Mucosa of descending colon (tissue), 3 donors: Measurements from ENCODE around the gene TMEM145. TPM values are rescaled to one million over a fixed set of nuclear protein-coding genes. Genes with fewer than 3 reads are reported as not detected.

Source experiments
- ATAC-seq: fragments of 200-7000 bp; cut with Tn5 transposase; one replicate; pipeline ENCODE4 v1.9.1; 2020; ENCODE audit warnings: mild to moderate bottlenecking, moderate library complexity
- DNase-seq, 3 donors: peaks; one replicate each; pipeline ENCODE4 v3.0.0-alpha.2; 2020
- H3K36me3 ChIP-seq: fragments of 200-600 bp; one replicate; pipeline ENCODE4 v1.8.0; 2021; ENCODE audit warnings: low read depth, mild to moderate bottlenecking
- H3K4me1 ChIP-seq: fragments of 200-600 bp; one replicate; pipeline ENCODE4 v1.8.0; 2021; ENCODE audit warnings: low read depth, mild to moderate bottlenecking
- H3K4me3 ChIP-seq: fragments of 200-600 bp; one replicate; pipeline ENCODE4 v1.8.0; 2021; ENCODE audit warnings: mild to moderate bottlenecking
- H3K9me3 ChIP-seq: fragments of 200-600 bp; one replicate; pipeline ENCODE4 v1.8.0; 2021; ENCODE audit warnings: mild to moderate bottlenecking
- intact Hi-C, 2 donors: fragments of 100-400 bp; cut with DNase I in 1 of 2; cut with micrococcal nuclease in 1 of 2; formaldehyde crosslinking; loops; one replicate each; pipeline versions ENCODE4 v1.11.0 to v1.11.1; 2022; cut with DNase I, micrococcal nuclease
- total RNA-seq, 3 donors: library from RNA; stranded (reverse); fragmentation: NEBNext Ultra II Directional in 2 of 3; extraction: Animal tissue kit (Norgen Biotek cat#: 25700) in 2 of 3; gene quantifications; one replicate each; pipeline versions ENCODE4 v1.2.1 to v1.2.4, GENCODE V29; 2021 to 2023
- TF ChIP-seq, protein P1 (sequence below): fragments of 200-600 bp; IDR thresholded peaks from one replicate; pipeline ENCODE4 v1.8.0; 2022; ENCODE audit warnings: antibody characterized with exemption, mild to moderate bottlenecking
- donor health status: DM: no; HTN: no; CAD: no; lungs with moderate emphysema.
- donor health status: DM: no; HTN: no; CAD: no.
- donor health status: DM: no; HTN: yes; CAD: no.

TMEM145 gene
- total RNA-seq, 3 donors from 2014 or later = 0.17 to 0.63 TPM; not detected in 1

DNA sequence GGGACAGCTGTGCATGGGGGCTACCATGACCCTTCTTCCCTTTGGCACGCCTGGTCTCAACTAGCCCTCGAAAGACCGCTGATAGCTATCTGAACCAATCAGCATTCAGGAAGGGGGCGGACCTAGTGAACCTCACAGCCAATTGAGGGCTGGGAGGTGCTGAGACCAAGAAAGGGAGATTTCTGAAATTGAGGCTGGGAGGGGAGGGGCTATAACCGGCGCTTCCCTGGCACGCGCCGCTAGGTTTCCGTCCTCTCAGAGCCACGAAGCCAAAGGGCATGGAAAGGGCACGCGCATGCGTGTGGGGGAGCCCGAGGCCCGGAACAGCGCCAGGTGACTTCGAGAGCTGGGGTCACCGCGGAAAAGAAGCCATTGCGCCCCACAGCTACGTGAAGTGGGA, 6.5 kb upstream of the TMEM145 start:
- no peaks in the 10 kb centered on the region for H3K36me3 ChIP-seq
- H3K9me3 ChIP-seq = no peaks in the 10 kb centered on the region
- peaks cover 4% of the 10 kb centered on the region for H3K4me1 ChIP-seq
- TF ChIP-seq, protein P1, sequence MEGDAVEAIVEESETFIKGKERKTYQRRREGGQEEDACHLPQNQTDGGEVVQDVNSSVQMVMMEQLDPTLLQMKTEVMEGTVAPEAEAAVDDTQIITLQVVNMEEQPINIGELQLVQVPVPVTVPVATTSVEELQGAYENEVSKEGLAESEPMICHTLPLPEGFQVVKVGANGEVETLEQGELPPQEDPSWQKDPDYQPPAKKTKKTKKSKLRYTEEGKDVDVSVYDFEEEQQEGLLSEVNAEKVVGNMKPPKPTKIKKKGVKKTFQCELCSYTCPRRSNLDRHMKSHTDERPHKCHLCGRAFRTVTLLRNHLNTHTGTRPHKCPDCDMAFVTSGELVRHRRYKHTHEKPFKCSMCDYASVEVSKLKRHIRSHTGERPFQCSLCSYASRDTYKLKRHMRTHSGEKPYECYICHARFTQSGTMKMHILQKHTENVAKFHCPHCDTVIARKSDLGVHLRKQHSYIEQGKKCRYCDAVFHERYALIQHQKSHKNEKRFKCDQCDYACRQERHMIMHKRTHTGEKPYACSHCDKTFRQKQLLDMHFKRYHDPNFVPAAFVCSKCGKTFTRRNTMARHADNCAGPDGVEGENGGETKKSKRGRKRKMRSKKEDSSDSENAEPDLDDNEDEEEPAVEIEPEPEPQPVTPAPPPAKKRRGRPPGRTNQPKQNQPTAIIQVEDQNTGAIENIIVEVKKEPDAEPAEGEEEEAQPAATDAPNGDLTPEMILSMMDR = no peak
- no peak overlapping the region for H3K4me3 ChIP-seq
- no peak for DNase-seq
- intact Hi-C loops = no loop called here
- ATAC-seq = no peak

DNA sequence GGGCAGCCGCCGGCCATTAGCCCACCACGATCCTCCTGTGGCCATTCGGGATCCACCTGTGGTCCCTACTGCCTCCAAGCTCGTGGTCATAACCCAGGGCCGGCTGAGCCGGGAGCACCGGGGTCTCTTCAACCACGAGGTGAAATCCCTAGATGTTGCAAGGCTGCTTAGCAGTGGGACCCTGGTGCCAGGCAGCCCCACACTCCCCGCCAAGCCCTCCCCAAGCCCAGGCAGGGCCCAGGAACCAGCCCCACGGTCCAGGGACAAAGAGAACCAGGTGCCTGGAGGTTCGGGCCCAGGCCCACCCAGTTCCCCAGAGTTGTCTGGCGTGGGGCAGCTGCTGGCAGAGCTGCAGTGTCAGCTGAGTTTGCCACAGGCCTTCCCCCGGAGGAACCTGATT, 3.4 kb upstream of the TMEM145 start:
- Histone ChIP-seq H3K4me1 (peaks cover 10% of the 10 kb centered on the region), H3K9me3 (no peaks in the 10 kb centered on the region), H3K4me3 (no peak overlapping the region), H3K36me3 (no peaks in the 10 kb centered on the region)
- TF ChIP-seq, protein P1 = no peak
- no peak for DNase-seq
- intact Hi-C loops = no loop called here
- ATAC-seq = no peak

DNA sequence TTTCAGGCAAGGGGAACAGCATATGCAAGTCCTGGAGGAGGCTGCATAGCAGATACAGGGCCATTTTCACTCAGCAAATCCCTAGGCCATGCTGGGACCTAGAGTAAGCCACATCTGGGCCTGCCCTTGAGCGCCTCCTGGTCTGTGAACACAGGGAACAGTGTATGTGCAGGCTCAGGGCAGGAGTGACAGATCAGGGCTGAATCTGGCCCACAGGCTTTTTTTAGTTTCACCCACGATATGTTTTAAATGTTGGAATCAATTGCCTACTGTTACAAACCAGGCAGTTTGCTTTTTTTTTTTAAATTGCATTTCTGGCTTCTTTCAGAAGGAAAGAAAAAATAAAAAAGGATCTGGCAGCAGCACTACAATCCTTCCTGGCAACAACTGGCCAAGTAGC, 1.5 kb upstream of the TMEM145 start:
- H3K4me3 ChIP-seq = no peak overlapping the region
- no peaks in the 10 kb centered on the region for H3K9me3 ChIP-seq
- DNase-seq = no peak
- intact Hi-C loops = no loop called here
- no peak for ATAC-seq
- H3K4me1 ChIP-seq = peaks cover 10% of the 10 kb centered on the region
- H3K36me3 ChIP-seq = no peaks in the 10 kb centered on the region
- TF ChIP-seq, protein P1 = no peak

DNA sequence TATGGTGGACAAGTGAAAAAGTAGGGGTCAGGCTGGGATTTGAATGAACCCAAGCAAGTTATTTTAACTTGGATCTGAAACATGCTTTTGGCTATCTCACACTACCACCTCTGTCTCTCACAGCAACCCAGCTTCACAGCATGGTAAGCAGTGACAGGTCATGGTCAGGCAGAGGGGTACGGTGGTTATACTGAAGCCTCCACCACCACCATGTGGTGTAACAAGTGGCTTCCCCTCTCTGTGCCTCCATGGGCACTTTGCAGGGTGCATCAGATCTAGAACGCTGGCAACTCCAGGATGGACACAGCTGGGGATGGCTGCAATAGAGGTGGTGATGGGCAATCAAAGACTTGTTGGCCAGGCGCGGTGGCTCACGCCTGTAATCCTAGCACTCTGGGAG, 739 bp upstream of the TMEM145 start:
- TF ChIP-seq, protein P1 = no peak
- Histone ChIP-seq H3K9me3 (no peaks in the 10 kb centered on the region), H3K36me3 (no peaks in the 10 kb centered on the region), H3K4me3 (no peak overlapping the region), H3K4me1 (peaks cover 10% of the 10 kb centered on the region)
- ATAC-seq = no peak
- intact Hi-C loops = no loop called here
- DNase-seq = no peak

DNA sequence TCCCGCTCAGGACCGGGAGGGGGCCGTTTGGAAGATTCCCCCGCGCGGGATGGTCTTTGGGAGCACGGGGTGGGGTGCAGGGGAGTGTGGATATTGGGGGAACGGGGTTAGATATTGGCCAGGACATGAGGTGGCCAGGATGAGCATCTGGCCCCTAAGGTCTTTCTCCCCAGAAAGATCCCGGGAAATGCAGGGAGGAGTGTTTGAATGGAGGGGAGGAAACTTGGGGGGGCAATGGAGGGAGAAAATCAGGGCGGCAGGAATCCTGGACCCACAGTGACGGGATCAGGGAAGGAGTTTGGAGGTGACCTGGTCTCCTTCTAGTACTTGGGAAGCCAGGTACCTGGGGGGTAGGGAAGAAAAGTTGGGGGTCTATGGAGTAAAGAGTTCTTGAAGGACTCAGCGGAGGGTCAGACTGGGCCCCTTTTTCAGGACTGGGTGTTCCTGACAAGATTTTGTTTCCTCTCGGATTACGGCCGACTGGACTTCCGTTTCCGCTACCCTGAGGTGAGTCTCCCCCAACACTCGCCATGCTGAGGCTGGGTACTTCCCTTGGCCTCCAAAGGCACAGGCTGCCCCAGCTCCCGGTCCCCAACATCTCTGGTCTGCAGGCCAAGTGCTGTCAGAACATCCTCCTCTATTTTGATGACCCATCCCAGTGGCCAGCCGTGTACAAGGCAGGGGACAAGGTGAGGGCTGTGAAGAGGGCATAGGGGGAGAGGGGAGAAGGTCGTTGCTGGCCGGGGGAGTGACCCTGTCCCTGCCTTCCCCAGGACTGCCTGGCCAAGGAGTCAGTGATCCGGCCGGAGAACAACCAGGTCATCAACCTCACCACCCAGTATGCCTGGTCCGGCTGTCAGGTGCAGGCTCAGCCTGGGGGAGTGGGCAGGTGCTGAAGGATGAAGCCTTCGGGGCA, 989 bp downstream of the TMEM145 start:
- intact Hi-C loops = no loop called here
- peaks cover 10% of the 10 kb centered on the region for H3K4me1 ChIP-seq
- H3K36me3 ChIP-seq = no peaks in the 10 kb centered on the region
- no peak for DNase-seq
- no peak overlapping the region for H3K4me3 ChIP-seq
- ATAC-seq = no peak
- TF ChIP-seq, protein P1 = no peak
- no peaks in the 10 kb centered on the region for H3K9me3 ChIP-seq
